Heart left ventricle (tissue), 16 donors: ENCODE data around the gene OPCML. TPM values are rescaled to one million over a fixed set of nuclear protein-coding genes. Genes with fewer than 3 reads are reported as not detected.

ENCODE experiments used
- ATAC-seq, 4 donors: fragments of 200-7000 bp; cut with Tn5 transposase; one replicate each; pipeline ENCODE4 v1.9.1; 2020 to 2022; ENCODE audit warnings: moderate library complexity in 4 of 4, mild to moderate bottlenecking in 3 of 4, moderate number of reproducible peaks in 1 of 4
- DNase-seq, 5 donors: peaks; one replicate each; pipeline ENCODE4 v3.0.0-alpha.2; 2020
- H3K27ac ChIP-seq, 12 donors: fragments of 200-600 bp; sonication (generic) in 4 of 12; one replicate each; pipeline versions ENCODE4 v1.5.0 to v1.8.0; 2016 to 2022; ENCODE audit warnings: mild to moderate bottlenecking in 2 of 12
- H3K27me3 ChIP-seq, 9 donors: fragments of 200-600 bp; sonication (generic) in 2 of 9; one replicate each; pipeline versions ENCODE4 v1.5.1 to v1.8.0; 2016 to 2022; ENCODE audit warnings: mild to moderate bottlenecking in 3 of 9
- H3K36me3 ChIP-seq, 9 donors: fragments of 200-600 bp; sonication (generic) in 2 of 9; one replicate each; pipeline versions ENCODE4 v1.5.0 to v1.8.0; 2018 to 2022; ENCODE audit warnings: mild to moderate bottlenecking in 2 of 9
- H3K4me1 ChIP-seq, 12 donors: fragments of 200-600 bp; sonication (generic) in 4 of 12; one replicate each; pipeline versions ENCODE4 v1.5.0 to v1.8.0; 2016 to 2022; ENCODE audit warnings: mild to moderate bottlenecking in 3 of 12
- H3K4me3 ChIP-seq, 12 donors: fragments of 200-600 bp; sonication (generic) in 4 of 12; one replicate each; pipeline versions ENCODE4 v1.5.0 to v1.8.0; 2017 to 2022; ENCODE audit warnings: mild to moderate bottlenecking in 9 of 12, moderate library complexity in 4 of 12
- H3K9me3 ChIP-seq, 12 donors: fragments of 200-600 bp; sonication (generic) in 4 of 12; one replicate each; pipeline versions ENCODE4 v1.5.0 to v1.8.0; 2016 to 2022; ENCODE audit warnings: mild to moderate bottlenecking in 1 of 12
- POLR2A ChIP-seq, 2 donors: fragments of 450-650 bp; IDR thresholded peaks; one replicate each; pipeline ENCODE4 v1.6.1; 2017; ENCODE audit warnings: antibody characterized with exemption in 2 of 2, mild to moderate bottlenecking in 2 of 2, moderate library complexity in 2 of 2
- WGBS, 4 donors: extraction: QIAGEN DNeasy Blood & Tissue Kit in 2 of 4; methylation state at CpG; one replicate each; pipeline versions ENCODE4 v1.1.5 to v1.1.7; 2013 to 2018; 5-methylcytosine and 5-hydroxymethylcytosine counted together
- intact Hi-C, 10 donors: fragments of 100-400 bp; cut with DNase I; formaldehyde crosslinking; loops; one replicate each; pipeline versions ENCODE4 v1.11.1 to v1.14.2; 2022
- polyA plus RNA-seq, 2 donors: library from polyadenylated mRNA; stranded (reverse); fragments of 200-250 nt; gene quantifications; one replicate each; pipeline ENCODE4 v1.2.3, GENCODE V29; 2013
- total RNA-seq, 9 donors: library from RNA; depleted of rRNA in 2 of 9; stranded (reverse); fragments of >200 nt in 2 of 9; fragmentation: NEBNext Ultra II Directional in 3 of 9; extraction: Animal tissue kit (Norgen Biotek cat#: 25700) in 3 of 9; gene quantifications; one replicate each; pipeline versions ENCODE4 v1.1.0 to v1.2.4, GENCODE V29; 2016 to 2023
- TF ChIP-seq, protein P1 (sequence below), 12 donors: fragments of 200-600 bp; sonication (generic) in 4 of 12; IDR thresholded peaks; one replicate each; pipeline versions ENCODE4 v1.5.0 to v1.8.0; 2018 to 2022; ENCODE audit warnings: antibody characterized with exemption in 12 of 12, mild to moderate bottlenecking in 5 of 12
- donor health status: ischemic (EF 13 %, LVEDD 7.1; RV severe dilation, severe dysfunction).
- donor health status: healthy with polysubstance abuse.
- donor health status: DM: no; HTN: yes; CAD: no.
- donor health status: DM: no; HTN: no; CAD: no.
- donor health status: ischemic (EF 25% LVEDD 6.9; RV normal size, moderate dysfunction).
- donor health status: ischemic (EF 25% LVEDD 5.7; RV mildly dilated, moderate dysfunction).
- donor health status: healthy.
- donor health status: DM: yes; HTN: yes; CAD: no.
- donor health status: ischemic (EF 35%, LVEDD 5.7; RV mildly dilated, moderate dysfunction).
- donor health status: nonischemic (EF 11% LVEDD 7.7; RV severe dilation, severe dysfunction).
- donor health status: DM: yes; HTN: yes; CAD: no.
- donor health status: PGD.
- donor health status: ischemic (EF 29% LVEDD 5.4; RV normal size, mild dysfunction).
- donor health status: nonischemic (EF 23%, LVEDD 6.1; RV moderate dilation, normal function).

The OPCML gene
- total and polyA plus RNA-seq, 11 donors: 0.04 to 1.3 (median 0.23) TPM; not detected in 3

DNA sequence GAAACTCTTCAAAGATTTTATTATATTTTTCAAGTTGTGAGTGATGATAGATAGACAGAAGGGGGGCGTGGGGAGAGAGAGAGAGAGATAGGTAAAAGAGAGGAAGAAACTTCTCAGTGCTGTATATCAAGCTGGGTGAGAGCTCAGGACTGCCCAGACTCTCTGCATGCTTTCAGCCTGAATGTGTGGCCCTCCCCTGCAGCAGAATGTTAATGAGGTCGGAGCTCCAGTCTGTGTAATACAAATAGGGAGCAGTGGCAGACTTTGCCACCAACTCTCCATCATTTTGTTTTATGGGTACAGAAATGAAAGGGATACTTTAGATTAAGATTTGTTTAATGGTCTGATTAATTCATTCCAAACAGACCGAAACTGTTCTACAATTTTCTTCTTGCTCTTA lies 752.8 kb downstream of the OPCML start:
- no peak overlapping the region for H3K27ac ChIP-seq
- ATAC-seq (no peak), DNase-seq (no peak)
- H3K9me3 ChIP-seq: no peaks in the 10 kb centered on the region
- H3K4me1 ChIP-seq: no peaks in the 10 kb centered on the region
- WGBS, 4 donors: 74 to 86% (median 78%) methylated on average over 2 of the region's 3 CpGs
- TF ChIP-seq, protein P1, sequence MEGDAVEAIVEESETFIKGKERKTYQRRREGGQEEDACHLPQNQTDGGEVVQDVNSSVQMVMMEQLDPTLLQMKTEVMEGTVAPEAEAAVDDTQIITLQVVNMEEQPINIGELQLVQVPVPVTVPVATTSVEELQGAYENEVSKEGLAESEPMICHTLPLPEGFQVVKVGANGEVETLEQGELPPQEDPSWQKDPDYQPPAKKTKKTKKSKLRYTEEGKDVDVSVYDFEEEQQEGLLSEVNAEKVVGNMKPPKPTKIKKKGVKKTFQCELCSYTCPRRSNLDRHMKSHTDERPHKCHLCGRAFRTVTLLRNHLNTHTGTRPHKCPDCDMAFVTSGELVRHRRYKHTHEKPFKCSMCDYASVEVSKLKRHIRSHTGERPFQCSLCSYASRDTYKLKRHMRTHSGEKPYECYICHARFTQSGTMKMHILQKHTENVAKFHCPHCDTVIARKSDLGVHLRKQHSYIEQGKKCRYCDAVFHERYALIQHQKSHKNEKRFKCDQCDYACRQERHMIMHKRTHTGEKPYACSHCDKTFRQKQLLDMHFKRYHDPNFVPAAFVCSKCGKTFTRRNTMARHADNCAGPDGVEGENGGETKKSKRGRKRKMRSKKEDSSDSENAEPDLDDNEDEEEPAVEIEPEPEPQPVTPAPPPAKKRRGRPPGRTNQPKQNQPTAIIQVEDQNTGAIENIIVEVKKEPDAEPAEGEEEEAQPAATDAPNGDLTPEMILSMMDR (IDR thresholded peaks at IDR 0.05): no peak
- no peak for TF ChIP-seq POLR2A (IDR thresholded peaks at IDR 0.05)
- intact Hi-C loops: no loop called here
- no peaks in the 10 kb centered on the region for H3K36me3 ChIP-seq
- no peaks in the 10 kb centered on the region for H3K27me3 ChIP-seq
- no peak overlapping the region for H3K4me3 ChIP-seq

DNA sequence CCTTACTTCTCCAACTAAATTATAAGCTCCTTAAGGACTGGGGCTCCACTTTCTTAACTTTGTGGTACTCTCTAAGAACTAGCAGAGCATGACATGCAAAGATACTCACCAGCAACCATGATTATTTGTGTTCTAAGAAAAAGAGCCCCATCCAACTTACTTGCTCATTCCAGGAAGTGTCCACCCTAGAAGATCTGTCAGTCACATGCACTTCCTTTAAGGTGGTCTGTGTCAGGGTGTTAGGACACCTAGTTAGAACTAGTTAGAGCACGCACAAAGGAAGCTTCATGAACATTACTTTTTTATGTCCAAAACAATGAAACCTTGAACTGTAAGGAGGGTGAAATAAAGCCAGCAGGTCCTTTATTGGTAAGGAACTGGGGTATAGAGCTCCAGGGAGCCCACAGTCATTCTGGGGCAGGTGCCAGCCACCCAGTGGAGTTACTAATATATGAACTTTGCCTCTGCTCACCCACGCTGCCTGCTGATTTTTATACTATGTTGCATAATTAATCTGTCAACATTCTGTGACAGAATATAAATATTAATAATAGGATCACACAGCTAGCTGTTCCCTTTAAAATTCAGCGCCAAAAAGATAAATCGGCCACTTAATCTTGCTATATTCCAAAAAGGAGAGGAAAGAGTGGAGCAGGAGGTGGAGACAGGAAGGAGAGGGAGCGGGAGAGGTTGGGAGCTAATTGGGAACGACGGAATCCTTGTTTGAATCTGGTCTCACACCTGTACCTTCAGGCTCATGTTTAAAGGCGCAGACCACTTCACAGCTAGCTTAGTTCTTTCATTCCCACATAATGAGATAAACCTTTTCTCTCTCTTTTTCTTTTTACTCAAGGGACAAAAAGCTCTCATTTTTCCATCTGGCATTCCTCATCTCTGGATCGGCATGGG lies 755.0 kb downstream of the OPCML start:
- DNase-seq (no peak), ATAC-seq (no peak)
- no peaks in the 10 kb centered on the region for H3K4me1 ChIP-seq
- 68 to 75% (median 72%) methylated on average over 9 of the region's 9 CpGs for WGBS, 4 donors
- no peak overlapping the region for H3K27ac ChIP-seq
- intact Hi-C loops: no loop called here
- no peaks in the 10 kb centered on the region for H3K9me3 ChIP-seq
- peaks cover 0 to 3% (median 0%) of the 10 kb centered on the region in 9 donors for H3K27me3 ChIP-seq
- TF ChIP-seq, protein P1 (IDR thresholded peaks at IDR 0.05): no peak
- no peaks in the 10 kb centered on the region for H3K36me3 ChIP-seq
- no peak overlapping the region for H3K4me3 ChIP-seq

DNA sequence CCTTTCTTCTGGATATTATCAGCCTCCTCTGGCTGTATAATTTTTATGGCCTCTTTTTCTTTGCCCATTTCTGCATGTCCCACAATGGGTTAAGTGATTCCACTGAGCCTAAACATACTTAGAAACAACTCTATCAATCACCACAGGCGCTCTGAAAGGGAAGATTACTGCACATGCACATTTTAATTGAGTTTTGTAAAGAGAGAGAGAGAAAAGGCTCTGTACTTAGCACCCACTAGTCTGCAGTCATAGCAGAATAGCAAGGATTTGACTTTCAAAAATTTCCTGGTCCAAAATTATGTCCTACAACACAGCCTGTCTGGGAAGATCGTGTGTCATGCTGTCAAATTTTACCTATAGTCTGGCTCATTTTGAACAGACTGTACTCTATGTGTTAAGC lies 758.5 kb downstream of the OPCML start:
- intact Hi-C loops: no loop called here
- ATAC-seq (no peak), DNase-seq (no peak)
- Histone ChIP-seq H3K4me1 (peaks cover 0 to 15% (median 0%) of the 10 kb centered on the region in 12 donors), H3K36me3 (no peaks in the 10 kb centered on the region), H3K9me3 (no peaks in the 10 kb centered on the region), H3K4me3 (no peak overlapping the region), H3K27me3 (peaks cover 0 to 3% (median 0%) of the 10 kb centered on the region in 9 donors), H3K27ac (no peak overlapping the region)
- no peak for TF ChIP-seq POLR2A (IDR thresholded peaks at IDR 0.05)
- TF ChIP-seq, protein P1 (IDR thresholded peaks at IDR 0.05): no peak
- 70 to 82% (median 79%) methylated on average over 2 of the region's 2 CpGs for WGBS, 4 donors

DNA sequence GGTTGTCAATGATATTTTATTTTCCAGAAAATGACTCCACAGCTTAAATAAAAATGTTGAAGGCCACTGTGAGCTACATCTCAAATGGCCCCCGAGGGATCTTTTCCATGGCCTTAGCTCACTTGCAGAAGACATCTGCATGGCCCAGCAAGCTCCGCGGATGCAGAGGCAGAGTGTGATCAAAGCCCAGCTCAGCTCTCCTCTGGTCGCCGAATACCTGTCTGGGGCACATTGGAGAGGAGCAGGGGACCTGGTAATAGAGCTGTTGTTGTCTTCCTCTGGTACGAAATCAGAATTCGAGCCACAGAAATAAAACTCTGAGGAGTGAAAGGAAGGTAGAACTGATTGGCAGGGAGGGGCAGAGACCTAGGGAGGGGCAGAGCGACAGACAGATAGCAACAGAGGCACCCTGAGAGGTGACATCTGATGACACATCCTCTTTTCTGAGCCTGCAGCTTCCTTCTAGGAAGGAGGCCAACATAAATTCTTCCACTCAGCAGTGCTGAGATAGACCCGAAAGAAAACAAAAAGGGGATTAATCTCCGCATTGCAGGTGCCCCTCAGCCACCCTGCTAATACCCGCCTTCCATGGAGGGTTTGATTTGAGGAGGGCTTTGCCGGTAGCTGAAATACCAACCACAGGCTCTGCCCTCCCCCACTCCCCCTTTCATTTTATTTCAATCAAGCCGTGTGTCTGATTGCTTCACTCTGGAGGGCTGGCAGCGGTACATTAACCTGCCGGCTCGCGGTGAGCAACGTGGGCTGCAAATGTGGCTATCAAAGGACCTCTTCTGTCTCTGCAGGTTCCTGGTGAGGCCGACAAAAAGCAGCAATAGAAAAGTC lies 759.4 kb downstream of the OPCML start:
- no peaks in the 10 kb centered on the region for H3K36me3 ChIP-seq
- intact Hi-C loops: no loop called here
- ATAC-seq (no peak), DNase-seq (no peak)
- H3K27ac ChIP-seq: no peak overlapping the region
- no peaks in the 10 kb centered on the region for H3K9me3 ChIP-seq
- H3K4me3 ChIP-seq: no peak overlapping the region
- peaks cover 0 to 15% (median 0%) of the 10 kb centered on the region in 12 donors for H3K4me1 ChIP-seq
- TF ChIP-seq POLR2A (IDR thresholded peaks at IDR 0.05): no peak
- TF ChIP-seq, protein P1 (IDR thresholded peaks at IDR 0.05): no peak
- H3K27me3 ChIP-seq: peaks cover 0 to 5% (median 0%) of the 10 kb centered on the region in 9 donors
- 54 to 63% (median 62%) methylated on average over 19 of the region's 19 CpGs for WGBS, 4 donors
